ENCODE measurements around the gene NKG7.
A peak's percentile ranks its signal among the peaks of the same experiment; 100 is the strongest.
"Not testable (repeated sequence)": the region's sequence is repeated elsewhere in the genome, so short reads cannot be mapped to it uniquely, and the experiment has no call there.

Gene NKG7, protein sequence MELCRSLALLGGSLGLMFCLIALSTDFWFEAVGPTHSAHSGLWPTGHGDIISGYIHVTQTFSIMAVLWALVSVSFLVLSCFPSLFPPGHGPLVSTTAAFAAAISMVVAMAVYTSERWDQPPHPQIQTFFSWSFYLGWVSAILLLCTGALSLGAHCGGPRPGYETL

GRCh38 chr19:51372649-51373504 is at the start of gene NKG7:
TSS of gene NKG7 (minus strand) at chr19:51372654. CDS start at chr19:51372535, 119 bp downstream.
- peak; percentile 92 for DNase-seq (ENCODE audit: low spot score)

GRCh38 chr19:51422053-51422448 is 49.6 kb upstream of the NKG7 start:
- DNase-seq (ENCODE audit: low spot score), result peak; percentile 91

- DNase-seq (ENCODE audit: low spot score), result no peak
These were observed 49.0 kb upstream of the NKG7 start for GRCh38 chr19:51421229-51422052.

DNA sequence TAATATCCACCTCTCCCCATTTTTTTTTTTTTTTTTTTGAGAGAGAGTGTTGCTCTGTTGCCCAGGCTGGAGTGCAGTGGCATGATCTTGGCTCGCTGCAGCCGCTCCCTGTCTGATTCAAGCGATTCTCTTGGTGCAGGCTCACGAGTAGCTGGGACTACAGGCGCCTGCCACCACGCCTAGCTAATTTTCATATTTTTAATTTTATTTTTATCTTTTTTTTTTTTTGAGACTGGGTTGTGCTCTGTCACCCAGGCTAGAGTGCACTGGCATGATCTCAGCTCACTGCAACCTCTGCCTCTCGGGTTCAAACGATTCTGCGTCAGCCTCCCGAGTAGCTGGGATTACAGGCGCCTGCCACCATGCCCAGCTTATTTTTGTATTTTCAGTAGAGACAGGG is 48.1 kb upstream of the NKG7 start:
- DNase-seq (ENCODE audit: low spot score), result not testable (repeated sequence)

DNA sequence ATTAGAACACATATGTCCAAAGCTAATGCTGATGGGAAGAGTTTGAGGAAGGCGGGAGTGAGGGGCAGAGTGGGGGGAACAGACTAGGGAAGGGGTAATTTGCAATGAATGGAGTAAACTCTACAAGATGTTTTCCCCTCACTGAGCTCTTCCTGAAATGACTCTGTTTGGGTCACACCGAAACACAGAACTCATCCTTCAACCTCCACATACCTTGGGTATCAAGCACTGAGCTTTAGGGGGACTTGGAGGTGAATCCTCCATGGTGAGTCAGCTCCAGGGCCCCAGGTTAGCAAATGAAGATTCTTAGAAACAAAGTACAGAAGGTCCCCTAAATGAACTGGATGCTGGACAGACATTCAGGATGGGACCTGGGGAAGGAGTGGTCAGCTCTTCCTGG is 46.3 kb upstream of the NKG7 start:
- no peak for DNase-seq (ENCODE audit: low spot score)

- DNase-seq (ENCODE audit: low spot score), result no peak
These were observed 45.3 kb upstream of the NKG7 start for GRCh38 chr19:51417810-51418157.

DNA sequence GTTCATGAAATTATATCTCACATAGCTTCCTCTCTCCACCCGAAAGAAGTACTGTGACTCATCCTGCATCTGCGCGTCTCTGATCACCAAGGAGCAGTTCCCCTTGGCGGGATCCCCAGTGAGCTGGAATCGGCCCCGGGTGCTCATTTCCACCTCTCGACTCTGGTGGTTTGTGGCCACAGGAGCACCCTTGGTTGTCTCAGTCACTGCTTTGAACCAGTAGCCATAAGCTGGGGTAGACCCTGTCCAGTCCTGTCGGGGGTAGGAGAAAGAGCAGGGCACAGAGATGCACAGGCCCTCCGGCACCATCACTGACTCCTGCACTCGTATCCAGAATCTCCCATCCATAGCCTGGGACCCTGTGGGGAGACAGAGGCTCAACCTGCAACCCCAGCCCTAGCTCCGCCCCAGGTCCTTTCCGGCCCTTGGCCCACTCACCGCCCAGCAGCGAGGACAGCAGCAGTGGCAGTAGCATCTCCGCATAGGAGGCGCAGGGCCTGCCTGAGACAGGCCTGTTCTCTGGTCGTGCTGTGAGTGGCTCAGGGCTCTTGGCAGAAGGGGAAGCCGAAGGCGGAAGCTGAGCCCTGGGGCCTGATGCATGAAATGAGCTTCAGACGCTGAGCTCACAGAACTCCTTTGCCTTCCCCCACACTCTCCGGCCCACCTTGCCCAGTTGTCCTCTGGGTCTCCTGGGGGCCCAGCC is 44.8 kb upstream of the NKG7 start, which contains the start of gene SIGLEC10:
Gene SIGLEC10, minus strand, starts transcription at position 536 of the 703 bp plus-strand sequence. Its CDS starts 61 bp downstream, at position 475.
- peak; percentile 48 for DNase-seq (ENCODE audit: low spot score)

- DNase-seq (ENCODE audit: low spot score), result not testable (repeated sequence)
These were observed 44.0 kb upstream of the NKG7 start for GRCh38 chr19:51416422-51416821.

GRCh38 chr19:51415187-51415586 is 42.7 kb upstream of the NKG7 start:
- DNase-seq (ENCODE audit: low spot score), result no peak

DNA sequence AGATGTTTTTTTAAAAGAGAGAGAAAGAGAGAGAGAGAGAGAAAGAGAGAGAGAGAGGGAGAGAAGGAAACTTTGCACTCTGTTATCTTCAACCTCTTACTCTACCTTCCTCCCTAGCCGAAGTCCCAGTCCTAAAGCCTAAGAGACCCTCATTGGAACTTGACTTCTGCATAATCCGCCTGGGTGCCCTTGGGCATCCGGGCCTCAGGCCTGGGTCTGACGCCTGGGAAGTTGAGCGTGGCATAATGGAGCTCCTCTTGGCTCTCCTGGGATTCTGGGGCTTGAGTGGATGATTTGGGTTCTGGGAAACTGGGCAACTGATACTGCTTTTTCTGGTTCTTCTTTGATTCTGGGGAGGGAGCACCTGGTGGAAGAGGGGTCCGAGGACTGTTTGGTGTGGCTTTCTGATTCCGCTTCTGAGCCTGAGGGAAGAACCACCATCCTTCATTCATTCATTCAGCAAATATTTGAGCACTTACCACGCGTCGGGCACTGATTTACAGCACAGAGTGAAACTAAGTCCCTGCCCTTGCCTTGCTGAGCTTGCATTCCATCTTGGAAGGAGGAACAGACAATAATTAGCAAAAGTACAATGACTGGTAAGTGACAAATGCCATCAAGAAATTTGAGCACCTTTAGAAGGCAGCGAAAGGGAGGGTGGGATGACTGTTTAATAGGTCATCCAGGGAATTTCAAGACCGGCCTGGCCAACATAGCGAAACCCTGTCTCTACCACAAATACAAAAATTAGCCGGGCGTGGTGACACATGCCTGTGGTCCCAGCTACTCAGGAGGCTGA is 38.7 kb upstream of the NKG7 start:
- DNase-seq (ENCODE audit: low spot score), result no peak

DNA sequence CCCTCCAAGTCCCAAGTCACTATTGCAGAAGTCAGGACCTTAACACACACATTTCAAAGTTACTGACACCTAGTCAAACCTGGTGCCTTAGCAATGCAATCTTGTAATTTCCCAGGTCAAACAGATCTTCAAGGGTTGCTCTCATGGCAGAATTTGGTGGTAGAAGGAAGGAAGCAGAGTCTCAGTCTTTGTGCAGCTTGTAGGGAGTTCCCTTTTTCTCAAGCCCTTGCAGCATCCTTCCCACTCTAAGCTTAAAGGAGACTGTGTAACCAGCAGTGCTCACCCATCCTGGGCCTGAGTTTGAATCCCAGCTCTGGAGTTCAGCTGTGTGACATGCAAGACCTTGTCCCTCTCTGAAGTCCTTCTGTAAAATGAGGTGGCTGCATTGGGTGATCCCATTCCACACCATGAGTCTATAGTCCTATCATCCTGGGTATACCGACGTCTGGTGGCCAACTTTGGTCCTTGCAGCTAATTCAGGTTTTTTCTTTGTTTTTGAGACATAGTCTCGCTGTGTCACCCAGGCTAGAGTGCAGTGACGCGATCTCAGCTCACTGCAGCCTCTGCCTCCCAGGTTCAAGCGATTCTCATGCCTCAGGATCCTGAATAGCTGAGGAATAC is 35.2 kb upstream of the NKG7 start:
- peak; percentile 19 for DNase-seq (ENCODE audit: low spot score)

DNA sequence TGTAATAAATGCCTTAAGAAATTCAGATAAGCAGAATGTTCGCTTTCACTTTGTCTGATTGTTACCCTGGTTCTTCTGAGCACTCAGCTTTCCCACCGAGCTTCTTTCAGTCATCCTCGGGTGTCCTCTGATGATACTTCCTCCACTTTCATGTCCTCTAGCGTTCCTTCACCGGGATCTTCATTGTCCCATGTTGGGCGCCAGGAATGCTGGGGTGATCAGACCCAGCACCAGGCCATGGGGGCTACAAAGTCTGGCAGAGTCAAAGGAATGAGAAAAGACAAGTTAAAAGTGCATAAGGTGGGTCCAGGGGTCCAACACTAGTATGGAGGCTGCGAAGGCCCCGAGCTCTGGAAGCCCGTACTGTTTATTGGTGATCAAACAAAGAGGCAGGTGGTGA is 29.7 kb upstream of the NKG7 start:
- DNase-seq (ENCODE audit: low spot score), result no peak

GRCh38 chr19:51399936-51400335 is 27.5 kb upstream of the NKG7 start:
- not testable (repeated sequence) for DNase-seq (ENCODE audit: low spot score)

GRCh38 chr19:51399231-51399630 is 26.8 kb upstream of the NKG7 start:
- DNase-seq (ENCODE audit: low spot score), result no peak

GRCh38 chr19:51398096-51398704 is 25.7 kb upstream of the NKG7 start:
- peak; percentile 52 for DNase-seq (ENCODE audit: low spot score)

GRCh38 chr19:51397453-51397852 is 25.0 kb upstream of the NKG7 start:
- DNase-seq (ENCODE audit: low spot score), result not testable (repeated sequence)

GRCh38 chr19:51396175-51396574 is 23.7 kb upstream of the NKG7 start:
- no peak for DNase-seq (ENCODE audit: low spot score)

- peak; percentile 99 for DNase-seq (ENCODE audit: low spot score)
These were observed 21.8 kb upstream of the NKG7 start for GRCh38 chr19:51394050-51394836.

- DNase-seq (ENCODE audit: low spot score), result no peak
These were observed 20.2 kb upstream of the NKG7 start for GRCh38 chr19:51392701-51393100.

All from activated CD4-positive, alpha-beta T cell treated with anti-CD3 and anti-CD28 coated beads, Interleukin-2, Interleukin-4, amounts not matched to agents 100 ng/mL and 50 ng/mL, durations not matched to agents 16 hours and 8 hours (primary cell).